Measurements from ENCODE around the gene PTK6.

DNA sequence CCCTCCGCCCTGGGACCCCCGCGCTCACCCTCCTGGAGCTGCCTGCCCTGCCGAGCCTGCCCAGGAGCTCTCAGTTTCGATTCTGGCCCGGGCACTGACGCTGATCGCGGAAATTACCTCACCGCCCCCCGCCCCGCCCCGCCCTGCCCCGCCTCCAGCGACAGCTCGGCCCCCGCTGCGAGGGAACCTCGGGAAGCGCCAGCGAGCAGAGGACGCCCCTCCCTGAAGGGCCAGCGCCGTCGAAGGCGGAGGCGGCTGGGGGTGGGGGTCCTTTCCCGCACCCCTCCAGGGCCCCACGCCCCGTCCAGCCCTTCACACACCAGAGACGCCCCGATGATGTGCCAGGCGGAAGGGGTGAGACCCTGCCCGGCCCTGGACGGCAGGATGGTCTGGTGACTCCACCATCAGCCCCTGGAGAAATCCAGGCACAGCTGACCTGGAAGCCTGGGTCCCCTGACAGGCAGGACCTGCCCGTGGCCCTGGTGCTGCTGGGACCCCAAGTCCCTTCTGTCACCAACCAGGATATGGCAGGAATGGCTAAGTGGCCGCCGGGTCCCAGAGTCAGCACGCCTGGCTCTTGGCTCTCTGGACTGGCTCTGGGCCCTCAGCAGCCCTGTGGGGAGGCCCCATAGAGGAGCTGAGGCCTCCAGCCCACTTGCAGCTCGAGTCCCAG, 37.1 kb upstream of the PTK6 start, which contains the start of gene HELZ2:
- no peak for TF ChIP-seq POLR2A (IDR thresholded peaks at IDR 0.05)
- TF ChIP-seq, protein P1, sequence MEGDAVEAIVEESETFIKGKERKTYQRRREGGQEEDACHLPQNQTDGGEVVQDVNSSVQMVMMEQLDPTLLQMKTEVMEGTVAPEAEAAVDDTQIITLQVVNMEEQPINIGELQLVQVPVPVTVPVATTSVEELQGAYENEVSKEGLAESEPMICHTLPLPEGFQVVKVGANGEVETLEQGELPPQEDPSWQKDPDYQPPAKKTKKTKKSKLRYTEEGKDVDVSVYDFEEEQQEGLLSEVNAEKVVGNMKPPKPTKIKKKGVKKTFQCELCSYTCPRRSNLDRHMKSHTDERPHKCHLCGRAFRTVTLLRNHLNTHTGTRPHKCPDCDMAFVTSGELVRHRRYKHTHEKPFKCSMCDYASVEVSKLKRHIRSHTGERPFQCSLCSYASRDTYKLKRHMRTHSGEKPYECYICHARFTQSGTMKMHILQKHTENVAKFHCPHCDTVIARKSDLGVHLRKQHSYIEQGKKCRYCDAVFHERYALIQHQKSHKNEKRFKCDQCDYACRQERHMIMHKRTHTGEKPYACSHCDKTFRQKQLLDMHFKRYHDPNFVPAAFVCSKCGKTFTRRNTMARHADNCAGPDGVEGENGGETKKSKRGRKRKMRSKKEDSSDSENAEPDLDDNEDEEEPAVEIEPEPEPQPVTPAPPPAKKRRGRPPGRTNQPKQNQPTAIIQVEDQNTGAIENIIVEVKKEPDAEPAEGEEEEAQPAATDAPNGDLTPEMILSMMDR (IDR thresholded peaks at IDR 0.05): no peak

All from Peyer's patch (tissue), 4 donors.